ENCODE data around the gene ARNT2.

ARNT2 gene

GRCh38 chr15:80444680-80445251 lies 40.6 kb downstream of the ARNT2 start:
- no peak for DNase-seq

GRCh38 chr15:80445300-80446041 lies 41.3 kb downstream of the ARNT2 start:
- DNase-seq: no peak

GRCh38 chr15:80447077-80447476 lies 42.9 kb downstream of the ARNT2 start:
- no peak for DNase-seq

- DNase-seq: no peak
Measured at GRCh38 chr15:80449825-80450224, 45.6 kb downstream of the ARNT2 start.

- no peak for DNase-seq
Measured at GRCh38 chr15:80450811-80451321, 46.7 kb downstream of the ARNT2 start.

GRCh38 chr15:80452166-80452565 lies 48.0 kb downstream of the ARNT2 start:
- DNase-seq: no peak

- DNase-seq: no peak
Measured at GRCh38 chr15:80455051-80455648, 51.0 kb downstream of the ARNT2 start.

GRCh38 chr15:80455668-80456442 lies 51.7 kb downstream of the ARNT2 start:
- DNase-seq: peak; percentile 85

GRCh38 chr15:80456517-80457492 lies 52.6 kb downstream of the ARNT2 start:
- DNase-seq: no peak

- DNase-seq: no peak
Measured at GRCh38 chr15:80457896-80458295, 53.7 kb downstream of the ARNT2 start.

GRCh38 chr15:80458580-80458979 lies 54.4 kb downstream of the ARNT2 start:
- no peak for DNase-seq

GRCh38 chr15:80459380-80459779 lies 55.2 kb downstream of the ARNT2 start:
- no peak for DNase-seq

GRCh38 chr15:80459818-80460217 lies 55.6 kb downstream of the ARNT2 start:
- DNase-seq: no peak

- no peak for DNase-seq
Measured at GRCh38 chr15:80461356-80462095, 57.3 kb downstream of the ARNT2 start.

- DNase-seq: no peak
Measured at GRCh38 chr15:80462111-80462510, 57.9 kb downstream of the ARNT2 start.

GRCh38 chr15:80462836-80463512 lies 58.8 kb downstream of the ARNT2 start:
- DNase-seq: no peak

- DNase-seq: no peak
Measured at GRCh38 chr15:80464951-80465625, 60.9 kb downstream of the ARNT2 start.

- no peak for DNase-seq
Measured at GRCh38 chr15:80465626-80466005, 61.4 kb downstream of the ARNT2 start.

GRCh38 chr15:80466543-80466942 lies 62.4 kb downstream of the ARNT2 start:
- DNase-seq: no peak

GRCh38 chr15:80467311-80467714 lies 63.1 kb downstream of the ARNT2 start:
- DNase-seq: no peak

All from hematopoietic multipotent progenitor cell treated with erythropoietin and hydrocortisone succinate and interleukin-3 and kit ligand, for 4 days (in vitro differentiated cells).